Right ventricle myocardium inferior (tissue), 1 donor: ENCODE data around the gene STX1B. TPM values are rescaled to one million over a fixed set of nuclear protein-coding genes. Genes with fewer than 3 reads are reported as not detected.
A peak's percentile ranks its signal among the peaks of the same experiment; 100 is the strongest.

Source experiments
- ATAC-seq: fragments of 200-7000 bp; cut with Tn5 transposase; one replicate; pipeline ENCODE4 v1.9.1; 2020; ENCODE audit warnings: mild to moderate bottlenecking, moderate library complexity
- DNase-seq: peaks from one replicate; pipeline ENCODE4 v3.0.0; 2021; ENCODE audit errors: missing footprints
- intact Hi-C: fragments of 100-400 bp; cut with DNase I; formaldehyde crosslinking; loops from one replicate; pipeline ENCODE4 v1.11.0; 2022
- total RNA-seq: library from RNA; stranded (reverse); fragmentation: NEBNext Ultra II Directional; extraction: Animal tissue kit (Norgen Biotek cat#: 25700); gene quantifications from one replicate; pipeline ENCODE4 v1.2.1, GENCODE V29; 2021
- donor health status: DM: no; HTN: yes; CAD: no; lungs with severe emphysema.

Gene STX1B
- total RNA-seq, 1 donor from 2014 or later: 0.41 TPM

GRCh38 chr16:30964574-30965226 lies 45.7 kb downstream of the STX1B start:
- intact Hi-C loops: no loop called here
- no peak for ATAC-seq
- DNase-seq: no peak

- intact Hi-C loops: no loop called here
- ATAC-seq: no peak
- DNase-seq: no peak
Observed at GRCh38 chr16:30963925-30964511, 46.4 kb downstream of the STX1B start.

GRCh38 chr16:30961384-30961783 lies 49.1 kb downstream of the STX1B start:
- ATAC-seq (no peak), DNase-seq (no peak)
- intact Hi-C loops: no loop called here

DNA sequence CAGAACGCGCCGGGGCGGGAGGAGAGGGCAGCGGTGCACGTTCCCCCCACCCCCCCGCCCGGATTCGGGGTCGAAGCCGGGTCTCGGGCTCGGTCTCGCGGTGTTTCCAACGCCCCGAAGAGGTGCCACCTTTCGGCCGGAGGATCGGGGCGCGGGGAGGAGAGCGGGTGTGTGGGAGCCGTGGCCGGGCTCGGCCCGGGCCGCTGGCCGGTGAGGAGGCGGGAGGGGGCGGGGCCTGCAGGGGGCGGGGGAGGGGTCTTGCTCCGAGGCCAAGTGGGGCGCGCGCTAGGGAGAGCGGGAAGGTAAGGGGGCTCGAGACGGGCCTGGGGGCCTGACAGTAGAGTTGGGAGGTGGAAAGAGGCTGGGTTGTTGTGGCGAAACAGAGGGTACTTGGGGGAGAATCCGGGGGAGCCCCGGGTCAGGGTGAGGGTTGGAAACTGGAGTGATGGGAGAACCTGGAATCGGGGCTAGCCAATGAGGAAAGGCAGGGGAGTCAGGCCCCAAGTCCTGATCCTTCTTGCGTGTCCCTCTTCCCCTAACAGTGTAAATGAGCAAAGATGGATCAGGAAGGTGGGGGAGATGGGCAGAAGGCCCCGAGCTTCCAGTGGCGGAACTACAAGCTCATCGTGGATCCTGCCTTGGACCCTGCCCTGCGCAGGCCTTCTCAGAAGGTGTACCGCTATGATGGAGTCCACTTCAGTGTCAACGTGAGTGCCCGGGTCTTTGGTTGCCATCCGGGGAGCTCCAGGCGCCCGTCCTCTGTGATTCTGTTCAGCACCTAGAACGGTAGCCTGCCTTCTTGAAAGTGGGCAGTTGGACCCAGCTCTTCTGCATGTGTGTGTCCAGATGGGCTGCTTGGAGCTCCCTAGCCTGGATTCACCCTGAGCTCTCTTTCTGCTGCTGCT lies 52.0 kb downstream of the STX1B start:
- ATAC-seq (no peak), DNase-seq (peak; percentile 83)
- intact Hi-C loops: loop anchor here (5.0 to 10.0 kb wide), 2 partner anchors 74 to 916 kb away; partner anchors contain the start of genes STX4 and ZNF267

DNA sequence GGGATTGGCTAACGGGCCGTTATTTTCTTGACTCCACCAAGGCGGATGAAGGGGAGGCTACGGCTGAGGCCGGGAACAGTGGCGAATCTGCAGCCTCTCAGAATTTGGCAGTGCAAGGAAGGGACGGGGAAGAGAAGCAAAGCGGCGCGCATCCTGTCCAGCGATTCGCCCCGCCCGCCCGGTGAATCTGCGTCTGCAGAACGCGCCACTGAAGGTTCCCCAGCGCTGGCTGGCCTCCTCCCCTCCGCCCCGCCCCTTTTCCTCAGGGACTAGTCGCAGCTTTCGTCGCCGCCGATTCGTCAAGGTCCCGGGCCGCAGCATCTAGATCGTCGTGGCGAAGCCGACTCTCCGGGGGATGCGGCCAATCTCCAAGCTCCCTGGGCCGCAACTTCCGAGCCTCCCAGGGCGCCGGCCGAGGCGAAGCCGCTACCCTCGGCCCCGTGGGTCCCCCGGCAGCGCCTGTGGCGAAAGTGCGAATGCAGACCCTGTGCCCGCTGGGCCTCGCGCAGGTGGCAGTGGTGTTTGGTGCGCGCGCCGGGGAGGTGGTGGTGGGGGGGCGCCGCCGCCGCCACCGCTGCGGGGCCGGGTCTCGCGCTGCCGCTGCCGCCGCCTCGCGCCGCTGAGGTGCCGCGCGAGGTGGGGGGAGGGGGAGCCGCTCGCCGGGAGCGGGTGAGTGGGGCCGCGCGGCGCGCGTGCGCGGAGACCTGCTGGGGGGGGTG lies 52.8 kb downstream of the STX1B start, which contains the start of gene SETD1A:
TSS of gene SETD1A (plus strand) at position 299 of the 719 bp plus-strand sequence. CDS start 978 bp downstream, outside the sequence.
- intact Hi-C loops: loop anchor here (5.0 to 10.0 kb wide), 2 partner anchors 75 to 917 kb away; partner anchors contain the start of genes STX4 and ZNF267
- DNase-seq: peak; percentile 99
- peak; percentile 95 for ATAC-seq

- intact Hi-C loops: loop anchor here (5.0 to 10.0 kb wide), 2 partner anchors 75 to 918 kb away; partner anchors contain the start of genes STX4 and ZNF267
- DNase-seq (peak; percentile 92), ATAC-seq (peak; percentile 81)
Observed at GRCh38 chr16:30956601-30957455, 53.6 kb downstream of the STX1B start.

DNA sequence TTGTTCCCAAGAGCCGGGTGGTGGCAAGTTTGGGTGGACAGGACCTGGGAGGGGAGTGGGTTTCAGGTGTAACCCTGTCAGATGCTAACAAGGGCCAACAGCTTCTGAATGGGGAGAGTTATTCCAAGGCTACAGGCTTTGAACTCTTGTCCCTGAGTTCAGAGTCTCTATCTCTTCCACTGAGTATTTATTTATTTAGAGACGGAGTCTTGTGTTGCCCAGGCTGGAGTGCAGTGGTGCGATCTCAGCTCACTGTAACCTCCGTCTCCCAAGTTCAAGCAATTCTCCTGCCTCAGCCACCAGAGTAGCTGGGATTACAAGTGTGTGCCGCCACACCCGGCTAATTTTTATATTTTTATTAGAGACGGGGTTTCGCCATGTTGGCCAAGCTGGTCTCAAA lies 55.4 kb downstream of the STX1B start:
- ATAC-seq (no peak), DNase-seq (no peak)
- intact Hi-C loops: loop anchor here (5.0 to 10.0 kb wide), 2 partner anchors 77 to 920 kb away; partner anchors contain the start of genes STX4 and ZNF267

- DNase-seq (no peak), ATAC-seq (no peak)
- intact Hi-C loops: loop anchor here (10.0 kb wide), 1 partner anchor 921 kb away; the partner anchor contains the start of gene ZNF267
Observed at GRCh38 chr16:30953511-30954124, 56.8 kb downstream of the STX1B start.

DNA sequence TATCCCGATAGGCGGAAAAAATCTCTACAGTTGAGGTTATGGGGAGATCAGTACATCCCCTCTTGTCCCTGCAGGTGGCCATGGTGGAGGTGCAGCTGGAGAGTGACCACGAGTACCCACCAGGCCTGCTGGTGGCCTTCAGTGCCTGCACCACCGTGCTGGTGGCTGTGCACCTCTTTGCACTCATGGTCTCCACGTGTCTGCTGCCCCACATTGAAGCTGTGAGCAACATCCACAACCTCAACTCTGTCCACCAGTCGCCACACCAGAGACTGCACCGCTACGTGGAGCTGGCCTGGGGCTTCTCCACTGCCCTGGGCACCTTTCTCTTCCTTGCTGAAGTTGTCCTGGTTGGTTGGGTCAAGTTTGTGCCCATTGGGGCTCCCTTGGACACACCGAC lies 57.3 kb downstream of the STX1B start:
- DNase-seq: no peak
- no peak for ATAC-seq
- intact Hi-C loops: loop anchor here (10.0 kb wide), 1 partner anchor 922 kb away; the partner anchor contains the start of gene ZNF267

DNA sequence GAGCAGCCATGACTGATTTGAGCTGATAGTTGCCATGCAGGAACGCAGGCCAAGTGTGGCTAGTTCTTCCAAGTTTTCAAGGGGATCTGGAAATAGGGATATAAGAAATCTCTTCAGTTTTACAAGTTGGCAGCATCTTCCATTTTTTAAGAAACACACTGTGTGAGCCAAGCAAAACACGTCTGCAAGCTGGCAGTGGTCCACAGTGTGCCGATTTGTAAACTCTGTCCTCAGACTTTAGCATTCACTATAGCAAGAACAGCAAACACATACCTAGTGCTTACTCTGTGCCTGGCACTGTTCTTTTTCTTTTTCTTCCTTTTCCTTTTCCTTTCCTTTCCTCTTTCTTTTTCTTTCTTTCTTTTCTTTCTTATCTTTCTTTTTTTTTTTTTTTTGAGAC lies 58.7 kb downstream of the STX1B start:
- no peak for ATAC-seq
- no peak for DNase-seq
- intact Hi-C loops: loop anchor here (10.0 kb wide), 1 partner anchor 923 kb away; the partner anchor contains the start of gene ZNF267

- no peak for ATAC-seq
- DNase-seq: no peak
- intact Hi-C loops: loop anchor here (10.0 kb wide), 1 partner anchor 924 kb away; the partner anchor contains the start of gene ZNF267
Observed at GRCh38 chr16:30951193-30951592, 59.2 kb downstream of the STX1B start.

GRCh38 chr16:30950516-30951065 lies 59.8 kb downstream of the STX1B start:
- intact Hi-C loops: loop anchor here (10.0 kb wide), 1 partner anchor 924 kb away; the partner anchor contains the start of gene ZNF267

GRCh38 chr16:30949650-30950515 lies 60.6 kb downstream of the STX1B start:
- peak; percentile 92 for DNase-seq
- intact Hi-C loops: loop anchor here (2.0 to 10.0 kb wide), 2 partner anchors 27 to 925 kb away; partner anchors contain the start of genes FBXL19 and ZNF267
- ATAC-seq: peak; percentile 74

More at GRCh38 chr16:30950516-30951065, 59.8 kb downstream of the STX1B start:
- DNase-seq: no peak
- ATAC-seq: no peak

DNA sequence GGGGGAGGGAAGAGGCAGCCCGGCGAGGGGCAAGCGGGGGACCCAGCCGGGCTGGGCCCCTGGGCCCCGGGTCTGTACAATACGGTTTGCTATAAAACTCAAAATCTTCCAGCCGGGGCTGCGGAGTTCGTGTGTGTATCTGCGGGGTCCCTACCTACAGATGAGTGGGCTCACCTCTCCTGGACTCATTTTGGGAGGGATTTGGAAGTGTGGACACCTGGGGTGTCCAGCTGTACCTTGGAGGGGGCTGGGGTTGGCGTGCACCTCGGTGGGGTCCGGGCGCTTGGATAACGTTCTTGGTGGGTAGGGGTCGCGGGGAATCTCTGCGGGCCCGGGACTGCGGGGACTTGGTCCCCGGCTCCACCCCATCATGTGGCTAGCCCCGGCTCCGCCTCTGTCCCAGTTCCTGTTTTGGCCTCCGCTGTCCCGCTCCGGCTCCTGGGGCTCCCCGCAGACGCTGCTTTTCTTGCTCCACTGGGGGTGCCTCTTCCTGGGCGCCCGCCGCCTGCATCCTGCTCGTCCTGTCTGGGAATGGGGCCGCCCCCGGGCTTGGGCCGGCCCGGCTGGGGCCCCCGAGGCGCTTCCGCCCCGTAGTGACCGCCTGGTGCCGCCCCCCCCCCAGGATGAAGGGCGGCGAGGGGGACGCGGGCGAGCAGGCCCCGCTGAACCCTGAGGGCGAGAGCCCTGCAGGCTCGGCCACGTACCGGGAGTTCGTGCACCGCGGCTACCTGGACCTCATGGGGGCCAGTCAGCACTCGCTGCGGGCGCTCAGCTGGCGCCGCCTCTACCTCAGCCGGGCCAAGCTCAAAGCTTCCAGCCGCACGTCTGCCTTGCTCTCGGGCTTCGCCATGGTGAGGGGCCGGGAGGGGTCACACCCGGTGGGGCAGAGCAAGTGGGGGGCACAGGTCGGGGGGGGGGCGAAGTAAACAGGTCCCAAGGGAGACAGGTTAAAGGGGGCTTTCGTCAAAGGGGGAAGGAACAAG lies 61.5 kb downstream of the STX1B start, which contains the start of gene ORAI3:
TSS of gene ORAI3 (plus strand) at position 402 of the 983 bp plus-strand sequence. CDS start at position 624, 222 bp downstream.
- intact Hi-C loops: loop anchor here (2.0 kb wide), 1 partner anchor 26 kb away; the partner anchor contains the start of gene FBXL19
- peak; percentile 76 for ATAC-seq
- DNase-seq: peak; percentile 92
